ENCODE measurements around the gene DAB1.

- TF ChIP-seq CTCF (IDR thresholded peaks at IDR 0.05; ENCODE audit: low read length): peak; percentile 36; the same call in 1 of the 2 replicates
- TF ChIP-seq EZH2 (IDR thresholded peaks at IDR 0.05; ENCODE audit: borderline replicate concordance, low read length): no peak
Measured at GRCh38 chr1:57079454-57080157, 344.3 kb downstream of the DAB1 start.

Data from OCI-LY1 (cell line).